H9 (cell line): ENCODE measurements around the gene ITPKC. TPM values are rescaled to one million over a fixed set of nuclear protein-coding genes. Genes with fewer than 3 reads are reported as not detected.

ENCODE experiments used
- DNase-seq: peaks from one replicate; pipeline ENCODE4 v3.0.0-alpha.2; 2017
- H2AFZ ChIP-seq: one replicate; pipeline ENCODE4 v1.6.1; 2013; ENCODE audit warnings: mild to moderate bottlenecking, low read length, control low read depth, moderate library complexity
- H2AK5ac ChIP-seq: 2 replicates; pipeline ENCODE4 v1.6.1; 2013; ENCODE audit warnings: low read length, control low read depth, mixed read lengths; ENCODE audit not compliant: insufficient read length
- H2BK120ac ChIP-seq: one replicate; pipeline ENCODE4 v1.6.1; 2013; ENCODE audit warnings: low read depth, mild to moderate bottlenecking, low read length, control low read depth, inconsistent platforms; ENCODE audit not compliant: poor library complexity, severe bottlenecking
- H2BK12ac ChIP-seq: 2 replicates; pipeline ENCODE4 v1.6.1; 2013; ENCODE audit warnings: low read length, control low read depth, mixed read lengths, low read depth; ENCODE audit not compliant: insufficient read length
- H2BK15ac ChIP-seq: 2 replicates; pipeline ENCODE4 v1.6.1; 2013; ENCODE audit warnings: low read depth, low read length, control low read depth
- H2BK20ac ChIP-seq: one replicate; pipeline ENCODE4 v1.6.1; 2013; ENCODE audit warnings: low read depth, mild to moderate bottlenecking, low read length, control low read depth, inconsistent platforms; ENCODE audit not compliant: poor library complexity, severe bottlenecking
- H2BK5ac ChIP-seq: 2 replicates; pipeline ENCODE4 v1.6.1; 2013; ENCODE audit warnings: low read length, control low read depth, mixed read lengths; ENCODE audit not compliant: insufficient read length
- H3K14ac ChIP-seq: 2 replicates; pipeline ENCODE4 v1.6.1; 2013; ENCODE audit warnings: low read length, control low read depth; ENCODE audit not compliant: insufficient read depth
- H3K18ac ChIP-seq: 2 replicates; pipeline ENCODE4 v1.6.1; 2013; ENCODE audit warnings: low read depth, mild to moderate bottlenecking, mixed read lengths, low read length, control low read depth; ENCODE audit not compliant: insufficient read length
- H3K23ac ChIP-seq: 2 replicates; pipeline ENCODE4 v1.6.1; 2013; ENCODE audit warnings: low read length, control low read depth, mixed read lengths, low read depth; ENCODE audit not compliant: insufficient read length
- H3K23me2 ChIP-seq: 2 replicates; pipeline ENCODE4 v1.6.1; 2013; ENCODE audit warnings: low read depth, mild to moderate bottlenecking, mixed read lengths, low read length, control low read depth; ENCODE audit not compliant: insufficient read length, poor library complexity, severe bottlenecking
- H3K27ac ChIP-seq: 2 replicates; pipeline ENCODE4 v1.5.1; 2013; ENCODE audit warnings: low read length, control low read depth, mixed read lengths, low read depth; ENCODE audit not compliant: insufficient read length
- H3K27me3 ChIP-seq: 2 replicates; pipeline ENCODE4 v1.6.1; 2013; ENCODE audit warnings: low read length, control low read depth, inconsistent platforms; ENCODE audit not compliant: insufficient read depth
- H3K4ac ChIP-seq: 2 replicates; pipeline ENCODE4 v1.6.1; 2013; ENCODE audit warnings: low read depth, mild to moderate bottlenecking, control low read depth, inconsistent platforms, low read length, moderate library complexity
- H3K4me1 ChIP-seq: 2 replicates; pipeline ENCODE4 v1.6.1; 2013; ENCODE audit warnings: low read length, control low read depth, inconsistent platforms; ENCODE audit not compliant: insufficient read depth
- H3K4me2 ChIP-seq: 2 replicates; pipeline ENCODE4 v1.6.1; 2013; ENCODE audit warnings: low read length, control low read depth, mixed read lengths; ENCODE audit not compliant: insufficient read length, insufficient read depth
- H3K56ac ChIP-seq: 2 replicates; pipeline ENCODE4 v1.6.1; 2013; ENCODE audit warnings: low read depth, mild to moderate bottlenecking, mixed read lengths, low read length, control low read depth; ENCODE audit not compliant: insufficient read length
- H3K79me1 ChIP-seq: 2 replicates; pipeline ENCODE4 v1.6.1; 2013; ENCODE audit warnings: low read depth, mild to moderate bottlenecking, moderate library complexity, low read length, control low read depth, inconsistent platforms; ENCODE audit not compliant: insufficient read depth, poor library complexity, severe bottlenecking
- H3K79me2 ChIP-seq: 2 replicates; pipeline ENCODE4 v1.6.1; 2013; ENCODE audit warnings: low read length, control low read depth, inconsistent platforms; ENCODE audit not compliant: insufficient read depth
- H3K9ac ChIP-seq: 2 replicates; pipeline ENCODE4 v1.6.1; 2013; ENCODE audit warnings: low read length, control low read depth, mixed read lengths; ENCODE audit not compliant: insufficient read length; ENCODE audit errors: extremely low read depth
- H3K9me3 ChIP-seq: one replicate; pipeline ENCODE4 v1.6.1; 2013; ENCODE audit warnings: low read depth, low read length, inconsistent platforms; ENCODE audit not compliant: control insufficient read depth
- H3T11ph ChIP-seq: one replicate; pipeline ENCODE4 v1.6.1; 2013; ENCODE audit warnings: mild to moderate bottlenecking, low read length, control low read depth, inconsistent platforms
- H4K20me1 ChIP-seq: one replicate; pipeline ENCODE4 v1.6.1; 2013; ENCODE audit not compliant: control insufficient read depth, insufficient read length, insufficient read depth
- H4K5ac ChIP-seq: 2 replicates; pipeline ENCODE4 v1.6.1; 2013; ENCODE audit warnings: low read depth, mild to moderate bottlenecking, mixed read lengths, low read length, control low read depth; ENCODE audit not compliant: insufficient read length
- H4K8ac ChIP-seq: replicated peaks from 2 replicates; pipeline ENCODE4 v1.6.1; 2013; ENCODE audit warnings: low read length, control low read depth, mixed read lengths, low read depth; ENCODE audit not compliant: insufficient read length
- H4K91ac ChIP-seq: 2 replicates; pipeline ENCODE4 v1.6.1; 2013; ENCODE audit warnings: low read depth, mild to moderate bottlenecking, moderate library complexity, mixed read lengths, low read length, control low read depth; ENCODE audit not compliant: insufficient read length
- H3K27ac Mint-ChIP-seq, 3 experiments: 2 replicates in 2 of 3; 3 replicates in 1 of 3; pipeline ENCODE4 v1.8.0; 2020 to 2021; ENCODE audit warnings: mixed read lengths in 3 of 3, mild to moderate bottlenecking in 1 of 3, moderate library complexity in 1 of 3
- H3K27me3 Mint-ChIP-seq: 2 replicates; pipeline ENCODE4 v1.8.0; 2021; ENCODE audit warnings: low read depth, mild to moderate bottlenecking, moderate library complexity, mixed read lengths
- H3K36me3 Mint-ChIP-seq, 3 experiments: 2 replicates in 2 of 3; 3 replicates in 1 of 3; pipeline ENCODE4 v1.8.0; 2020 to 2021; ENCODE audit warnings: low read depth in 3 of 3, mixed read lengths in 3 of 3; ENCODE audit not compliant: insufficient read depth in 1 of 3
- H3K4me1 Mint-ChIP-seq, 2 experiments: 2 replicates each; pipeline ENCODE4 v1.8.0; 2020; ENCODE audit warnings: mixed read lengths in 2 of 2
- H3K4me3 Mint-ChIP-seq, 2 experiments: 2 replicates in 1 of 2; 3 replicates in 1 of 2; pipeline ENCODE4 v1.8.0; 2020 to 2021; ENCODE audit warnings: mild to moderate bottlenecking in 2 of 2, mixed read lengths in 2 of 2, moderate library complexity in 1 of 2
- H3K9me3 Mint-ChIP-seq, 2 experiments: 2 replicates in 1 of 2; 3 replicates in 1 of 2; pipeline ENCODE4 v1.8.0; 2020; ENCODE audit warnings: mild to moderate bottlenecking in 2 of 2, mixed read lengths in 2 of 2, moderate library complexity in 1 of 2
- WGBS: extraction: QIAGEN DNeasy Blood & Tissue Kit; methylation state at CpG from one replicate; pipeline ENCODE4 v1.1.7; 2013; ENCODE audit warnings: missing lambda C conversion rate, low lambda C conversion rate, mixed read lengths; ENCODE audit not compliant: insufficient read length; ENCODE audit errors: extremely low coverage; 5-methylcytosine and 5-hydroxymethylcytosine counted together
- total RNA-seq: library from RNA; stranded (reverse); gene quantifications from 2 replicates; pipeline ENCODE4 v1.2.1, GENCODE V29; 2021
- TF ChIP-seq, protein P1 (sequence below): fragments of 200-600 bp; sonication (generic); conservative IDR thresholded peaks from 3 replicates; pipeline ENCODE4 v1.8.0; 2021; ENCODE audit warnings: antibody characterized with exemption, mild to moderate bottlenecking

ITPKC gene
- total RNA-seq, 1 experiment from 2014 or later = 11.2 TPM

- H3K56ac ChIP-seq = no peak overlapping the region
- no peak overlapping the region for H2AFZ ChIP-seq
- no peak overlapping the region for H3K18ac ChIP-seq
- H2BK12ac ChIP-seq = no peak overlapping the region
- H4K5ac ChIP-seq = no peak overlapping the region
- H3K4me1 ChIP-seq = no peaks in the 10 kb centered on the region
- no peak overlapping the region for H3K14ac ChIP-seq
- H3K23ac ChIP-seq = no peak overlapping the region
- H2BK120ac ChIP-seq = no peak overlapping the region
- no peak overlapping the region for H3K4ac ChIP-seq
- H3K79me2 ChIP-seq = no peaks in the 10 kb centered on the region
- no peaks in the 10 kb centered on the region for H3K9me3 ChIP-seq
- H3K4me3 Mint-ChIP-seq = no peak overlapping the region
- H4K91ac ChIP-seq = no peak overlapping the region
- no peak overlapping the region for H2BK5ac ChIP-seq
- no peaks in the 10 kb centered on the region for H3K79me1 ChIP-seq
- H4K8ac ChIP-seq = no peak overlapping the region
- no peak overlapping the region for H3K27ac Mint-ChIP-seq
- H3T11ph ChIP-seq = no peak overlapping the region
- H3K23me2 ChIP-seq = no peaks in the 10 kb centered on the region
- no peak overlapping the region for H3K27ac ChIP-seq
- TF ChIP-seq, protein P1, sequence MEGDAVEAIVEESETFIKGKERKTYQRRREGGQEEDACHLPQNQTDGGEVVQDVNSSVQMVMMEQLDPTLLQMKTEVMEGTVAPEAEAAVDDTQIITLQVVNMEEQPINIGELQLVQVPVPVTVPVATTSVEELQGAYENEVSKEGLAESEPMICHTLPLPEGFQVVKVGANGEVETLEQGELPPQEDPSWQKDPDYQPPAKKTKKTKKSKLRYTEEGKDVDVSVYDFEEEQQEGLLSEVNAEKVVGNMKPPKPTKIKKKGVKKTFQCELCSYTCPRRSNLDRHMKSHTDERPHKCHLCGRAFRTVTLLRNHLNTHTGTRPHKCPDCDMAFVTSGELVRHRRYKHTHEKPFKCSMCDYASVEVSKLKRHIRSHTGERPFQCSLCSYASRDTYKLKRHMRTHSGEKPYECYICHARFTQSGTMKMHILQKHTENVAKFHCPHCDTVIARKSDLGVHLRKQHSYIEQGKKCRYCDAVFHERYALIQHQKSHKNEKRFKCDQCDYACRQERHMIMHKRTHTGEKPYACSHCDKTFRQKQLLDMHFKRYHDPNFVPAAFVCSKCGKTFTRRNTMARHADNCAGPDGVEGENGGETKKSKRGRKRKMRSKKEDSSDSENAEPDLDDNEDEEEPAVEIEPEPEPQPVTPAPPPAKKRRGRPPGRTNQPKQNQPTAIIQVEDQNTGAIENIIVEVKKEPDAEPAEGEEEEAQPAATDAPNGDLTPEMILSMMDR = no peak
- no CpG with 5 or more reads among the region's 9 CpGs for WGBS
- H3K4me2 ChIP-seq = no peak overlapping the region
- H3K4me1 Mint-ChIP-seq = peaks cover 3 to 4% of the 10 kb centered on the region in 2 experiments
- no peaks in the 10 kb centered on the region for H3K9me3 Mint-ChIP-seq
- H2BK15ac ChIP-seq = no peak overlapping the region
- no peaks in the 10 kb centered on the region for H4K20me1 ChIP-seq
- no peak overlapping the region for H3K9ac ChIP-seq
- H3K27me3 Mint-ChIP-seq = no peaks in the 10 kb centered on the region
- no peaks in the 10 kb centered on the region for H3K27me3 ChIP-seq
- H2BK20ac ChIP-seq = no peak overlapping the region
- no peak for DNase-seq
- peaks cover 14 to 66% (median 51%) of the 10 kb centered on the region in 3 experiments; a peak in 6 of 7 replicates for H3K36me3 Mint-ChIP-seq
- no peak overlapping the region for H2AK5ac ChIP-seq
Observed at GRCh38 chr19:40737102-40737644, 20.3 kb downstream of the ITPKC start.
